Epithelial cell of prostate (primary cell): ENCODE results near the gene POLR2J.
"Not testable (repeated sequence)": the region's sequence is repeated elsewhere in the genome, so short reads cannot be mapped to it uniquely, and the experiment has no call there.

Experiments
- DNase-seq: peaks from one replicate; pipeline ENCODE4 v3.0.0-alpha.2; 2011; ENCODE audit warnings: low read depth, low spot score
- H3K27ac ChIP-seq: fragments of 450-650 bp; 2 replicates; pipeline ENCODE4 v1.5.1; 2017; ENCODE audit warnings: mild to moderate bottlenecking

Gene POLR2J

DNA sequence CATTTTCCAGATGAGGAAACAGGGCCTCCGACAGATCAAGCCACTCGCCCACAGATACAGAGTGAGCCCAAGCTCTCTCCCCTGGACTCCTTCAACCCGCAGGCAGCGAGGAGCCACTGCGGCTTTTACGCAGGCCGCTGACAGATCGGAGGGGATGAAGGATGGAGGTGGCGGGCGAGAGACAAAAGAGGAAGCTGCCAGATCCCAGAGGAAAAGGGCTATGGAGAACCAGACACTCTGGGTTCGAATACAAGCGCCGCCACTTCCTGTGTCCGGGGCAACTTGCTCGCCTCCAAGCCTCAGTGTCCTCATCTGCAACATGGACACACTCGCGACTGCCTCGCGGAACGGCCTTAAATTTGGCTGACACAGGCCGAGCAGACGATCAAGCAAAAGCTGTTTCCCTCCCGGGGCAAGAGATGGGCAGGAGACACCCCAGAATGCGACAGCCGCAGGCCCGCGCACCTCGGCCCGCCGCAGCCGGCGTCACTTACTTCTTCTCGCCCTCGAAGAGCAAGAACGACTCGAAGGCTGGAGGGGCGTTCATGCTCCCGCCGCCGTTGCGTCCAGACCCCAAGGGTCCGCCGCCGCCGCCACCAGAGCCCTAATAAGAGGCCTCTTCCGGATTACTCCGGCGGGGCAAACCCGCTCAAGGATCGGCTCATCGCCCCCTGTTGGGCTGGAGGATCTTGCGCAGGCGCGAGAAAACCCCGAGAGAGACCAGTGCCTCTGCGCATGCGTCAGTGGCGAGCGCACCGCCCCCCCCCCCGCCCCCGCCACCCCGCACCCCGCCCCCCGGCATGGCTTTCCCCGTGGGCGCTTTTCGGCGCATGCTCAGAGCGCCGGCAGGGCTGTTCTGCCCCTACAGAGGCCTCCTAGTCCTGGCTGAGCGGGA is at the start of gene POLR2J:
POLR2J (minus strand) TSS at position 609 of the 895 bp plus-strand sequence; CDS start at position 547, 62 bp downstream.
- not testable (repeated sequence) for H3K27ac ChIP-seq, DNase-seq

DNA sequence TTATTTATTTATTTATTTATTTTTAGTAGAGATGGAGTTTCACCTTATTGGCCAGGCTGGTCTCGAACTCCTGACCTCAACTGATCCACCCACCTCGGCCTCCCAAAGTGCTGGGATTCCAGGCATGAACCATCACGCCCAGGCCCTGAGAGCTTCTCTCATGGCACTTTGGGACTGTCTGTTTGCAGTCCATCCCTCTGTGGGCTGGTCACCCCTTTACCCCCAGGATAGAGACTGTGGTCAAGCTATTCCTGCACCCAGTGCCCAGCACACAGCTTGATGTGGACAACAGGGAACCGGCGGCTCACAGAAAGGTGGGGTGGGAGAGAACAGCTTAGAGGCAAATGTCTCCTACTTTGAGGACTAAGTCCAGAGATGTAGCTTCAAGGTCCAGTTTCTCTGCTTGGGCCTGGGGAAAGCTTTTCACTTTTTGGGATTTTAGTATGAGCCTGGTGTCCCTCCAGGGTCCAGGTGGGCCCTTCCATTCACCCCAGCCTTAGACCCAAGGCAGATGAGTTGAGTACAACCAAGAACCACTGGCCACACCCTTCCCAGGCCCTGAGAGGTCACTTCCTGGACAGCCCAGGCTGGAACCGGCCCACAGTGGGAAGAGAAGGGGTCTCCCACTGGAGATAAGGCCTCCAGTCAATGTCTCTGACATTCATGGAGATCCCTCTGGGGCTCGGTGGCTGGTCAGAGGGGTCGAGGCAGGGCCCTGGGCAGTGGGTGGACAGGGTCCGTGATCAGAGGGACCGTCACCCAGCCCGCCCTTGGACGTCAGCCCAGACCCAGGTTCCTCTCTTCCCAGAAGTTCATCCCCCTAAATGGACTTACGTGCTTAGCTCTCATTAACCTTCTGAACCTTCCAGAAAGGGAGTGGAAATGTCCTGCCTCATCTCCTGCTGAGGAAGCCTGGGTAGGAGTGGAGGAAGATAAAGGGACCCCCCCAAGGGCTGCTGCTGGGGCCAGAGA is 49.4 kb upstream of the POLR2J start:
- DNase-seq, H3K27ac ChIP-seq: not testable (repeated sequence)

DNA sequence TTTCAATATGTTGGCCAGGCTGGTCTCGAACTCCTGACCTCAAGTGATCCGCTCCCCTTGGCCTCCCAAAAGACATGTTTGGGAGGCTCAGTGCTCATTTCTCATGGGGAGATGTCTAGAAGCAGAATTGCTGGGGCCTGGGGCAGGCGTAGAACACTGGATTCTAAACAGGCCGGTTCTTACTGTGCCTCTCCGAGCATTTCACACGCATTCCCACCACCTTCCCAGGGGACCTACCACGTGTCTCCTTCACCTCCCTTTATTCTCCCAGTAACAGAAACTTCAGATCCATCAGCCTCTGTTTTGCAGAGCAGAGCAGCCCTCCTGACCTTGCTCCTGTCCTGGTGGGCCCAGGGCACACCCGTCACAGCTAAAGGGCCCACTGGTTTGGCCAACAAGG is 48.5 kb upstream of the POLR2J start:
- not testable (repeated sequence) for H3K27ac ChIP-seq, DNase-seq

DNA sequence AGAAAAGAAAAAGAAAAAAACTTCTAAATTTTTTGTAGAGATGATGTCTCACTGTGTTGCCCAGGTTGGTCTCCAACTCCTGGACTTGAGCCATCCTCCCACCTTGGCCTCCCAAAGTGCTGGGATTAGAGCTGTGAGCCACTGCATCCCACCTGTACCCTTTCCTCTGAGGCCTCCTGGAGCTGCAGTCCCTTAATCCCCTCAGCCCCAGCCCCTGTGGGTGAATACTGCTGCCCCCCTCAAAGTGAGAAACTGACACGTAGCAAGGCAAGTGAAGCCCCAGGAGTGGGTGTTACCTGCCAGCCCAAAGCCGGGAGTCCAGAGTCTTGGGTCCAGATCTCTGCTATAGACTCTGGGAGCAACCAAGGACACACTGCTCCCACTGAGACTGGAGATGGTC is 46.1 kb upstream of the POLR2J start:
- DNase-seq, H3K27ac ChIP-seq: not testable (repeated sequence)

DNA sequence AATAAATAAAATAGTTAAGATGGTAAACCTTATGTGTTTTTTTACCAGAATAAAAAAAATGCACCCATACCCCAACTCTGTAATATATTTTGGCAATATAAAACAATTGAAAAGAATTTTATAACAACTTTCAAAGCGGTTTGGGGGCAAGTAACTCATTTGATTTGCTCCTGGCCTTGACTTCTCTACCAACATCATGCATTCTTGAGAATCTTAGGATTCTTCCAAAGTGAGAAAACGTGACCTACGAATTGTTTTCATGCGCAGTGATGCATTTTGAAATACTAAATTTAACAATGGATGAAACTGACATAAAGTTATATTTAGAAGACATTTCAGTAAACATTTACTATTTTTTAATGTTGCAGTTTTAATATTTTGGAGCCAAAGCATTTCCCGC is 42.1 kb upstream of the POLR2J start:
- H3K27ac ChIP-seq, DNase-seq: not testable (repeated sequence)

DNA sequence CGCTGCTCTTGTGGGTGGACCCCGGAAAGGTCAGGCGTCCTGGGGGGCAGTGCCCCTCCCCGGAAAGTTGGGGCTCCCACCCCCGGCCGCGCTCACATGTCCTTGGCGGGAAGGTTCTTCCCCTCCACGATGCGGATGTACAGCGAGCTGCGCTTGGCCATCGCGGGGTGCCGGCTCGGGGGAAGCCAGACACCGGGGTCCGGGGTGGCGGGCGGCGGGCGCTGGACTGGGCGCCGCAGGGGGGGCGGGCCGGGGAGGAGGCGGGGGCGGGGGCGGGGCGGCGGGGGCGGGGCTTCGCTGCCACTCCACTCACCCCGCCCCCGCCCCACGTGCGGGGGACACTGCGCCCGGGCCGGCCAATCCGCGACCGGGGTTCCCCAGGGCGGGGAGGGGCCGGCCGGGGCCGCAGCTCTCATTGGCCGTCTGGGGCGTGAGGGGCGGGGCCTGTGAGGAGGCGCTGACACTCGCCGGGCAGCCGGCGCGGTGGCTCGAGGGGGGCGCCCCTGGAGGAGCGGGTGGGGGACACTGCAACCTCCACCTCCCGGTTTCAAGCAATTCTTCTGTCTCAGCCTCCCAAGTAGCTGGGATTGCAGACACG is 38.9 kb upstream of the POLR2J start, which contains the start of gene RASA4B:
RASA4B (minus strand) TSS at position 228 of the 598 bp plus-strand sequence; CDS start at position 161, 67 bp downstream.
- H3K27ac ChIP-seq, DNase-seq: not testable (repeated sequence)

DNA sequence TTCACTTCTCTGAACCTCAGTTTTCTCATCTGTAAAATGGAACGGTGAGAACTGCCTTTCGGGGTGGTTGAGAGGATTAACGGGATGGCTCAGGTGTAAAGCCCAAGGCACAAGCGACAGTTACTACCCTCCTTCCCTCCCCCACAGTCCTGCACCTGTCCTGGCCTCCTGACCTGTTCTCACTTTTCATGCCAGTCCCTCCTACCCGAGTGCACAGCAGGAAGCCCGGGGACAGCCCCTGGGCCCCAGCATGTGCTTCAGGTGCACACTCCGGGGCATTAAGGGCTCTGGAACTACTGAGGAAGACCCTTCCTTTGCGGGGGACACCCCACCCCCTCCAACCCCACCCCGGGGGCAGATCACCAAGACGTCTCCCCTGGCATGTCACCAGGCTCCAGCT is 38.2 kb upstream of the POLR2J start:
- not testable (repeated sequence) for H3K27ac ChIP-seq, DNase-seq

DNA sequence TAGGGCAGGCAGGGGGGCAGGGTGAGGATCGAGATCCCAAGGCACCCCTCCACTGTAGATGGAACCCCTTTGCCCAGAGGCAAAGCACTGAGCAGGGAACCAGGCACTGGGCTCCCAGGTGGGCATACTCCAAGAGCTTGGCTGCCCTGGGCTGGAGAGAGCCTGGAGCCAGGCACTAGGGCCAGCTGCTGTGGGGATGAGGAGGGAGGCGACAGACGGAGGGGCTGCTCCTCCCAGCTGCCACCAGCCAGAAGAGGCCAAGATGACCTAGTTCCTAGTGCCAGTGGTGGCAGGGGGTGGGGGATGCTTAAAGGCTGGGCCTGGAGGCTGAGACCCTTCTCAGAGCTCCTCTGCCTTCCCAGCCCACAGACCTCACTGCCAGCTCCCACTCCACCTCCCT is 37.2 kb upstream of the POLR2J start:
- H3K27ac ChIP-seq, DNase-seq: not testable (repeated sequence)

DNA sequence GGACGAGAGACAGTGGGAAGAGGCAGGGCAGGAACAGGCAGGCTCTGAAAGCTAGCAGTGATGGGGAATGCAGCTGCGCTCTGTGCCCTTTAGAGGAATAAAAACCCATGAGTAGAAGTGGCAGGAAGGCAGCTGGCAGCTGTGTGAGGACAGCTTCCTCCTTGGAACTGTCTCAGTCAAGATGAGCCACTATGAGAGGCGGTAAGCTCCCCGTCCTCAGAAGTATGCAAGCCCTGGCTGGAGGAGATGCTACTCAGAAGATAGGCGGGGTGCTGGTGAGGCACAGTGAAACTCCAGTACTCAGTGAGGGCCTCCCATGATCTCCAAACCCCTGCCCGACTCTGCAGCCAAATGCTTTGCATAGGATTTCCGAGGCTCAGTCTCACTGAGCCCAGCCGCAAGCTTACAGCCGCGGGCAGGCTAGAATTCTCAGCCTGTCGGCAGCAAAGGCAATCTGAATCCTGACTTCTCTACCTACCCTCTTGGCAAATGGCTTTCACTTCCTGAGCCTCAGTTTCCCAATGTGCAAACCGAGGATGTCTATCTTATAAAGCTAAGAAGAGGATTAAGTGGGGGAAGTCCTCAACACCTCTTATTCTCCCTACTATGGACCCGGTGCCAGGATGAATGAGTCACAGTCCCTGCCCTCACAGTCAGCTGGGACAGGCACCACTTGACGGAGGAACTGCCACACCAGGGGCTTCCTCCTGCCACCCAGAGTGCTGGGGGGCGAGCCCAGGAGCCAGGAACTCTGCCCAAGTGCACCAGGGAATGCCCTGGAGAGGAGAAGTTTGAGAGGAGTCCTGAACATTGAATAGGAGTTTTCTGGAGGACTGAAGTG is 36.4 kb upstream of the POLR2J start:
- H3K27ac ChIP-seq: not testable (repeated sequence)

DNA sequence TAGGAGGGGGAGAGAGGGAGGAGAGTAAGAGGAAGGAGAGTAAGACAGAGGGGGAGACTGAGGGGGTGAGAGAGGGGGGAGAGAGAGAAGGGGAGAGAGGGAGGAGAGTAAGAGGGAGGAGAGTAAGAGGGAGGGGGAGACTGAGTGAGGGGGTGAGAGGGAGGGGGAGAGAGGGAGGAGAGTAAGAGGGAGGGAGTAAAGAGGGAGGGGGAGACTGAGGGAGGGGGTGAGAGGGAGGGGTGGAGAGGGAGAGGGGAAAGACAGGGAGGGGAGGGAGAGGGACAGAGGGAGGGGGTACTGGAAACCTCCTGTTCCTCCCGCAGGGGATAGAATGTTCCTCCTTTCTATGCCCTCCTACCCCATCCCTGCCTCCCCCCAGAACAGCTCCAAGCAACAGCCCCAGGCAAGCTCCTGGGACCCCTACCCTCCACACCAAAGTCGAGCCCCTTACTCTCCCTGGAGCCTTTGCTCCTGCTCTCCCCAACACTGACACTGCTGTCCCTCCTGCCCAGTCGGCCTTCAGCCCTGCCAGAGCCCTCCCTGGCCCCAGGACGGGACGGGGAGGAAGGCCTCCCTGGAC is 34.0 kb upstream of the POLR2J start:
- H3K27ac ChIP-seq, DNase-seq: not testable (repeated sequence)

More for the DNA sequence above, 36.4 kb upstream of the POLR2J start:
- not testable (repeated sequence) for DNase-seq

DNA sequence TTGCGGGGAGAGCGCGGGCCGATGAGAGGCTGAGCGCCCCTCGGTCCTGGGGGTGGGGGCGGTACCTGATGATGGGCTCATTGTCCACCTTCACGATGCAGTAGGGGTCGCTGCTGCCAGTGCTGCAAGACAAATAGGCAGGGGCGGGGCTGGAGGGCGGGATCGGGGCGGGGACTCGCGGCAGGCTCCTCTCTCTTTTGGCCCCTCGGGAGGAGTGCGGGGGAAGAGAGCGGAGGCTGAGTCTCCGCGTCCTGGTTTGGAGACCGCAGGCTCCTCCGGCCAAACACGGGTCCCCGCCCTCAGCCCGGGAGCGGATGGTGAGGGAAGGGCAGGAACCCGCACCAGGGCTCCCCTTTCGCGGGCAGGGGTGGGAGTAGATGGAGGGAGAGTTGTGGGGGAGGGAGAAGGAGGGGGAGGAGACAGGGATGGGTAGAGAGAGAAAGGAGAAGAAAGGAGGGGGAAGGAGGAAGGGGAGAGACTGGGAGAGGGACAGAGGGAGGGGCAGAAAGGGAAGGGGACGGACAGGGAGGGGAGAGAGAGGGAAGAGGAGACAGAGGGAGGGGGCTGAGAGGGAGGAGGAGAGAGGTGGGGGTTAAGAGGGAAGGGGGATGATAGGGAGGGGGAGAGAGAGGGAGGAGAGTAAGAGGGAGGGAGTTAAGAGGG is 33.3 kb upstream of the POLR2J start:
- not testable (repeated sequence) for H3K27ac ChIP-seq, DNase-seq

DNA sequence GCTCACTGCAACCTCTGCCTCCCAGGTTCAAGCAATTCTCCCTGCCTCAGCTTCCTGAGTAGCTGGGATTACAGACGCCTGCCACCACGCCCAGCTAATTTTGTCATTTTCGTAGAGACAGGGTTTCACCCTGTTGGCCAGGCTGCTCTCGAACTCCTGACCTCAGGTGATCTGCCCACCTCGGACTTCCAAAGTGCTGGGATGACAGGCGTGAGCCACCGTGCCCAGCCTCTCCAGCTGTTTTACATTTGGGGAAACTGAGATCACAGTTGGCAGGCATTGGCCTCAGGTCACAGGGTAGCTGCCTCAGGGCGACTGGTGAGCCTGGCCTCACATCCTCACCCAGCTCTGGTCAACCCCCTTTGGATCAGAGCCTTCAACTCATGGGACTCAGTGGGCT is 31.9 kb upstream of the POLR2J start:
- not testable (repeated sequence) for H3K27ac ChIP-seq, DNase-seq

DNA sequence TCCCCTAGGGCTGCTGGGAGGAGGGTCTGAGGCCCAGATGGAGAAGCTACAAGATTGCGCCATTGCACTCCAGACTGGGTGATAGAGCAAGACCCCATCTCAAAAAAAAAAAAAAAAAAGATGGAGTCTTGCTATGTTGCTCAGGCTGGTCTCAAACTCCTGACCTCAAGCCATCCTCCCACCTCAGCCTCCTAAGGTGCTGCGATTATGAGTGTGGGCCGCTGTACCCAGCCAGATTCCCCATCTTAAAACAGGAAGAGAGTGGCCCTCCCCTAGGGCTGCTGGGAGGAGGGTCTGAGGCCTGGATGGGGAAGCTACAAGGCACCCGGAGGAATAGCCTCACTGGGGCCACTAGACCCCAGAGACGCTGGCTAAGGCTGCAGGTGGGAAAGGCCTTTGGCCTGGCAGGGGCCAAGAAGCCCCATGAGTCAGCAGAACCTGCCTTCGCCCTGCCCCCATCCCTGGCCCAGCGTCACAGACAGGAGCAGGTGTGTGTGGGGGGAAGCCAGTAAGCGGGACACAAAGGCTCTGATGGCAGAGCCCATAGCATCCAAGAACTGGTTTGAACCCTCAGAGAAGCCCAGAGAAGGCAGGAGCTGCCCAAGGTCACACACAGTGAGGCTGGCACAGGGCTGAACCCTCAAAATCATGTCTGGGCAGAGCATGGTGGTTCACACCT is 28.8 kb upstream of the POLR2J start:
- H3K27ac ChIP-seq, DNase-seq: not testable (repeated sequence)

DNA sequence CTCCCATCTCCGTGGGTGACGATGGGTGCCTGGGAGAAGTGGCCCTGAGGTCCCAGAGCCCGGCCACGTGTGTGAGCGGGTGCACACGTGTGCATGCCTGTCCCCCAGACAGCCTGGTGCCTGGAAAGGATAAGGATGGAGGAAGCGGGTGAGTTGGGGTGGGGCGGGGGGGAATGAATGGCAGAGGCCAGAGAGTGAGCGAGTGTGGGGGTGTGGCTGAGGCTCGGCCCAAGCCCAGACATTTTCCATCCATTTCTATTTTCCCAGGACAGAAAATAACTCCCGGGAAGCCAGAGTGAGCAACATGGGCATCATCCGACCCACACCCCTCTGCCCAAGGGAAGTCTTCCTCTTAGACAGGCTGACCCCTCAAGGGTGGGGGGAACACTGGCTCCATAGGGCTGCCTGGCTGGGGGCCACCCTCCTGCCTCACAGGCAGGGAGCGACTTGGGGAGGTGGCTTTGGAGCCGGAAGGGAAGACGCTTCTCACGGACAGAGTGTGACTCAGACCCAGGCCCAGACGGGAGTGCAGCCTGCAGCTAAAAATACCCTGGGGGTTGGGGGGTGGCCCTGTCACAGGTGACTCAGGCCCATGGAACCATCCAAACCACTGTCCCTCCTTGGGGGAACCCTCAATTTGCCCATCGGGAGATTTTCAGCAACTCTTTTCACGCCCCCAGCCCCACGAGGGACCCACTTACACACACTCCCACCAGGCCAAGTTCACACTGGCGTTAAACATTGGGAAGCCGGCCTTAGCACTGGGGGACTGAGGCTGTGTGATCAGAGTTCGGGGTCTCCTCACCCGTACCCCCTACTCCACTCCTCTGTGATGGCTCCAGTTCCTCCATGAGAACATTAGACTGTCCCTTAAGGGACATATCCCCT is 26.8 kb upstream of the POLR2J start:
- H3K27ac ChIP-seq, DNase-seq: not testable (repeated sequence)

DNA sequence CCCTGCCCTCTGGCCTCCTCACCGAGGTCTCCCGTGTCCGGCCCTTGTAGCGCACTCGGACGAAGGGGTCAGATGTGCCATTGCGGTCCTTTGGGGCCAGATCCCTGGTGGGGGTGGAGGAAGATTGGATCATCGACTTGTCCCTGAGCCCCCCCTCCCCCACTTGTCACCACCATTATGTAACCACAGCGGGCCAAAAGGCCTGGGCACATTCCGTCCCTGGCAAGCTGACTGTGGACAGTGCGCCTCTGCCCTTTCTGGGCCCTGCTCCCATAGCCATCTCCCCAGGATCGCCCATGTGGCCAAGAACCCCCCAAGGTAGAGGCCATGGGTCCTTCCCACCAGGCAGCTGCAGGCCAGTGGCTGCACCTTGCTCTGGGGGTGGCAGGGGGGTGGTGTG is 24.4 kb upstream of the POLR2J start:
- DNase-seq, H3K27ac ChIP-seq: not testable (repeated sequence)

DNA sequence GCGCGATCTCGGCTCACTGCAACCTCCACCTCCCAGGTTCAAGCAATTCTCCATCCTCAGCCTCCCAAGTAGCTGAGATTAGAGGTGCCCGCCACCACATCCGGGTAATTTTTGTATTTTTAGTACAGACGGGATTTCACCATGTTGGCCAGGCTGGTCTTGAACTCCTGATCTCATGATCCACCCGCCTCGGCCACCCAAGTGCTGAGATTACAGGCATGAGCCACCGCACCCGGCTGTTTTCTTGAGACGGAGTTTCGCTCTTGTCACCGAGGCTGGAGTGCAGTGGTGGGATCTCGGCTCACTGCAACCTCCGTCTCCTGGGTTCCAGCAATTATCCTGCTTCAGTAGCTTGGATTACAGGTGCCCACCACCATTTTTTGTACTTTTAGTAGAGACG is 19.6 kb upstream of the POLR2J start:
- not testable (repeated sequence) for DNase-seq, H3K27ac ChIP-seq

DNA sequence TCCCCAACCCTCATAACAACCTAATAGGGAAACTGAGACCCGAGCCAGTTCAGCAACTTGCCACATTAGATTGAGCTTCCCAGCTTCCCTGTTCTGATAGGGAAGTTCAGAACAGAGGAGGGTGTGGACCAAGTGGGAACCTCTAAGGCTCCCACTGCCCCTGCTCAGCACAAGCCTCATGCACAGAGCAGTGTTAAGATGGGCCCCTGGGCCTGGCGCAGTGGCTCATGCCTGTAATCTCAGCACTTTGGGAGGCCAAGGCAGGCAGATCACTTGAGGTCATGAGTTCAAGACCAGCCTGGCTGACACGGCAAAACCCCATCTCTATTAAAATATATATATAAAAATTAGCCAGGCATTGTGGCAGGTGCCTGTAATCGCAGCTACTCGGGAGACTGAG is 18.6 kb upstream of the POLR2J start:
- not testable (repeated sequence) for H3K27ac ChIP-seq, DNase-seq
